ENCODE results near the gene DDRGK1. TPM values are rescaled to one million over a fixed set of nuclear protein-coding genes. Genes with fewer than 3 reads are reported as not detected.
"Not testable (repeated sequence)": the region's sequence is repeated elsewhere in the genome, so short reads cannot be mapped to it uniquely, and the experiment has no call there.

Gene DDRGK1
- total RNA-seq, 1 donor, result 22.1 TPM

DNA sequence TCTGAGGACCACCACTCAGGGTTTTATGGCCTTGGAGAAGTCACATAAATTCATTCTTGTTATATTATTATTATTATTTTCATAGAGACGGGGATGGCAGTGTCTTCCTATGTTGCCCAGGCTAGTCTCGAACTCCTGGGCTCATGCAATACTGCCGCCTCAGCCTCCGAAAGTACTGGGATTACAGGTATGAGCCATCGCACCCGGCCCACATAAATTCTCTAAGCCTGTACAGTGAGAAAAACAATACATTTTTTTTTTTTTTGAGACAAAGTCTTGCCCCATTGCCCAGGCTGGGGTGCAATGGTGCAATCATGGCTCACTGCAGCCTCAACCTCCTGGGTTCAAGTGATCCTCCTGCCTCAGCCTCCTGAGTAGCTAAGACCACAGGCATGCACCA lies 44.1 kb downstream of the DDRGK1 start:
- Histone ChIP-seq H3K27me3 (ENCODE audit: insufficient read depth, low read length) (no peaks in the 10 kb centered on the region), H3K4me1 (ENCODE audit: insufficient read depth, low read length) (peaks cover 39% of the 10 kb centered on the region), H3K9me3 (ENCODE audit: low read depth, low read length) (no peaks in the 10 kb centered on the region), H3K4me3 (ENCODE audit: low read length) (peak overlapping the region; percentile 95)

GRCh38 chr20:3158968-3159431 lies 45.5 kb downstream of the DDRGK1 start:
- Histone ChIP-seq H3K4me3 (ENCODE audit: low read length) (peak overlapping the region; percentile 95), H3K9me3 (ENCODE audit: low read depth, low read length) (no peaks in the 10 kb centered on the region), H3K4me1 (ENCODE audit: insufficient read depth, low read length) (peaks cover 43% of the 10 kb centered on the region), H3K27me3 (ENCODE audit: insufficient read depth, low read length) (no peaks in the 10 kb centered on the region)

GRCh38 chr20:3157817-3158216 lies 46.7 kb downstream of the DDRGK1 start:
- H3K27me3 ChIP-seq (ENCODE audit: insufficient read depth, low read length), result no peaks in the 10 kb centered on the region
- no peak overlapping the region for H3K4me3 ChIP-seq (ENCODE audit: low read length)
- no peaks in the 10 kb centered on the region for H3K9me3 ChIP-seq (ENCODE audit: low read depth, low read length)
- H3K4me1 ChIP-seq (ENCODE audit: insufficient read depth, low read length), result peaks cover 44% of the 10 kb centered on the region

DNA sequence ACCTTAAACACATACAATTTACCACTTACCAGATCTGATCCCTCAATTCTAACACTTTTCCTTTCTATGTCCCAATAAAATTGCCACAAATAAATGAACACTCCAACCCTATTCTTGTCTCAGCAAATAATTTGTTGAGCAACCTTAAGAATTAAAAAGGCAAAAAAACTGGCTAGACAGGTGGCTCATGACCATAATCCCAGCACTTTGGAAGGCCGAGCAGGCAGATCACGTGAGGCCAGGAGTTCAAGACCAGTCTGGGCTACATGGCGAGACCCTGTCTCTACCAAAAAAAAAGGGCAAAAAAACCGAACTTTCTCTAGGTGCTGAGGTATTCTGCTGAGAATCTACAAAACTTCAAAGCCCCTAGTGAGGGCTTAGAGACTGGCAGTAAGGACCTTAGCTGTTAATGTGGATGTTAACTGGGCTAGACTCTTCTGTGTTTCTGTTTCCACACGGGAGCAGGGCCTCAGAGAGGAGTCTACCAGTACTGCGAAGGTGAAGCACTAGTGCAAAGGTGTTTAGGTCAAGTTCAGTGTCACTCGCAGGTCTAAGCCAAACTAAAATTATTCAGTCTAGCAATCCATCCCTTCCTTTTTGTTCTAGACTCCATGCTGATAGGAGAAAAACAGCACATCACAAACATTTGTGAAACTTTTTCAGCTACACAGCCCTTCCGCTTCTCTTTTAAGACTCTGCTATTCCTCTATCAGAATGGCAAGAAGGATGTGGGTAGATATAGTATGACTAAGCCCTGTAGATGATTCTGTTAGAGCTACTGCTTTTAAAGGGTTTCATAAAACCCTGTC lies 47.5 kb downstream of the DDRGK1 start:
- no peaks in the 10 kb centered on the region for H3K9me3 ChIP-seq (ENCODE audit: low read depth, low read length)
- H3K4me1 ChIP-seq (ENCODE audit: insufficient read depth, low read length), result peaks cover 44% of the 10 kb centered on the region
- H3K4me3 ChIP-seq (ENCODE audit: low read length), result no peak overlapping the region
- no peaks in the 10 kb centered on the region for H3K27me3 ChIP-seq (ENCODE audit: insufficient read depth, low read length)

- H3K9me3 ChIP-seq (ENCODE audit: low read depth, low read length); H3K4me3 ChIP-seq (ENCODE audit: low read length); H3K27me3 ChIP-seq (ENCODE audit: insufficient read depth, low read length): not testable (repeated sequence)
- peaks cover 24% of the 10 kb centered on the region for H3K4me1 ChIP-seq (ENCODE audit: insufficient read depth, low read length)
Measured at GRCh38 chr20:3152057-3152644, 52.3 kb downstream of the DDRGK1 start.

DNA sequence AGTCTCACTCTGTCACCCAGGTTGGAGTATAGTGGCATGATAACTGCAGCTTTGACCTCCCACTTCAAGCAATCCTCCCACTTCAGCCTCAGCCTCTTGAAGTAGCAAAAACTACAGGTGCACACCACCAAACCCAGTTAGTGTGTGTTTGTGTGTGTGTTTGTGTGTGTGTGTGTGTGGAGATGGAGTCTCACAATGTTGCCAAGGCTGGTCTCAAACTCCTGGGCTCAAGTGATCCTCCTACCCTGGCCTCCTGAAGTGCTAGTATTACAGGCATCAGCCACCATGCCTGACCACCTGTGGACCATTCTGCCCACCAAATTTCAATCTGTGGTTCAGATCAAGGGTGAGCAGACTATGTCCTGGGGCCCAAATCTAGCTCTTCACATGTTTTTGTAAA lies 53.6 kb downstream of the DDRGK1 start:
- no peaks in the 10 kb centered on the region for H3K27me3 ChIP-seq (ENCODE audit: insufficient read depth, low read length)
- H3K9me3 ChIP-seq (ENCODE audit: low read depth, low read length), result no peaks in the 10 kb centered on the region
- H3K4me3 ChIP-seq (ENCODE audit: low read length), result no peak overlapping the region

DNA sequence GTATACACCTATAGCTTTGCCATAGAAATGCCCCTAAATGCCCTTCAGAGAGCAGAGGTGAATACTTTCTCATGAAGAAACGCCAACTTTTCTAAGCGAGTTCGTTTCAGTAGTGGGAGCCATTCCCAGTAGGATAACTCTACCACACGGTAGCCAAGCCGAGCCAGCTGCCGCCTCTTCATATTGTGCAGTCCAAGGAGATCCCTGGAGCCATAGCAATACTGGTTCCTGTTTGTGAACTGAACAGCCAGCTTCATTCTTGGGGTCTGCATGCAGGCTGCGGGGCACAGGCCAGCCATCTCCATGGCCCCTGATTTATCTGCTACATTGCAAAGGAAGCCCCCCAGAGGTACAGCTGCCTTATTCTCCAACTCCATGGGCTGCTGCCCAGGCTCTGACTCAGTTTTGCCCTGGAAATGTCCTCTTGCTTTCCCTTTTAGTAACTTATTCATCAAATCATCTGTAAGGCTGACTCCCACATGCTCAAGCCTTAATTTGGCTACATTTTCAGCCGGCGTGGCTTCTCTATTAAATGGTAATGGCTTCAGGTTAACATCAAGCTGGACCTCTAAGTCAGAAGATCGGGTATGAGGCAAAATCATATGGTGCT lies 57.6 kb downstream of the DDRGK1 start:
- Histone ChIP-seq H3K27me3 (ENCODE audit: insufficient read depth, low read length) (no peaks in the 10 kb centered on the region), H3K4me1 (ENCODE audit: insufficient read depth, low read length) (peaks cover 5% of the 10 kb centered on the region), H3K9me3 (ENCODE audit: low read depth, low read length) (no peaks in the 10 kb centered on the region), H3K4me3 (ENCODE audit: low read length) (no peak overlapping the region)

More for the DNA sequence above, 53.6 kb downstream of the DDRGK1 start:
- H3K4me1 ChIP-seq (ENCODE audit: insufficient read depth, low read length), result peaks cover 11% of the 10 kb centered on the region

DNA sequence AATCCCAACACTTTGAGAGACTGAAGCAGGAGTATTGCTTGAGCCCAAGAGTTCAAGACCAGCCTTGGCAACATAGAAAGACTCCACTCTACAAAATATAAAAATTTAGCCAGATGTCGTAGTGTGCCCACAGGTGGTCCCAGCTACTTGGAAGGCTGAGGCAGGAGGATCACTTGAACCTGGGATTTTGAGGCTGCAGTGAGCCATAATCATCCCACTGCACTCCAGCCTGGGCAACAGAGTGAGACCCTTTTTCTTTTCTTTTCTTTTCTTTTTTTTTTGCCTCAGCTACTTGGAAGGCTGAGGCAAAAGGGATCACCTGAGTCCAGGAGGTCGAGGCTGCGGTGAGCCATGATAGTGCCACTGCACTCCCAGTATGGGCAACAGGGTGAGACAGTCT lies 62.7 kb downstream of the DDRGK1 start:
- no peak overlapping the region for H3K4me3 ChIP-seq (ENCODE audit: low read length)
- H3K9me3 ChIP-seq (ENCODE audit: low read depth, low read length), result no peaks in the 10 kb centered on the region
- H3K27me3 ChIP-seq (ENCODE audit: insufficient read depth, low read length), result no peaks in the 10 kb centered on the region
- H3K4me1 ChIP-seq (ENCODE audit: insufficient read depth, low read length), result no peaks in the 10 kb centered on the region

Other genes starting within 250 kb of the DDRGK1 start
- 0.52 TPM for gene GNRH2, start 161.1 kb downstream of the DDRGK1 start, total RNA-seq
- gene MRPS26, start 158.6 kb downstream of the DDRGK1 start, total RNA-seq, result 11.0 TPM
- not detected for gene OXT, start 133.1 kb downstream of the DDRGK1 start, total RNA-seq
- not detected for gene AVP, start 120.0 kb downstream of the DDRGK1 start, total RNA-seq
- gene FASTKD5, start 44.8 kb downstream of the DDRGK1 start, total RNA-seq, result 59.0 TPM
- 7.8 TPM for gene UBOX5, start 44.8 kb downstream of the DDRGK1 start, total RNA-seq
- 17.6 TPM for gene LZTS3, start 31.1 kb downstream of the DDRGK1 start, total RNA-seq
- gene ITPA, start 4.8 kb upstream of the DDRGK1 start, total RNA-seq, result 10.8 TPM
- gene SLC4A11, start 34.5 kb upstream of the DDRGK1 start, total RNA-seq, result 0.21 TPM
- 4.6 TPM for gene DNAAF9, start 203.0 kb upstream of the DDRGK1 start, total RNA-seq

Measured in mononuclear cell (primary cell).